Measurements from ENCODE around the gene SDCCAG8.

Gene SDCCAG8

DNA sequence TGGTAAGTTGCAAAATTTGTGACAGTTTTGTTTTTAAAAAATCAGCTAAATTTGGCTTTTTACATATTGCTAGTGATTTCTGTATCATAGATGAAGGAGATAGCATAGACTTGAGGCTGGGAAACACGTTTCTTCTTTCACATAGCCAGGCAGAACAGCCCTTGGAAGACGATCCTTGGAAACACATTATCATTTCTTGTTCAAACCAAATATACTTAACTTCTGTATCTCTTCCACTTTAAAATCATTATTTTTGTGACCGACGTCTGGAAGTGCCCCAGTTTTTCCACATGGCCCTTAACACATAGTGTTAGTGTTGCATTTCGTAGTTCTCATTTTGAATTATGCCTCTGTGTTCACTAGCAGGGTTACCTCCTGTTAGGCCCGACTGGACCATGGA lies 193.5 kb downstream of the SDCCAG8 start:
- Histone ChIP-seq H3K36me3 (ENCODE audit: insufficient read depth, low read length) (no peaks in the 10 kb centered on the region), H3K9ac (ENCODE audit: insufficient read length) (no peak overlapping the region), H3K4me3 (no peak overlapping the region), H3K9me3 (ENCODE audit: low read depth, low read length) (no peaks in the 10 kb centered on the region), H3K27ac (no peak overlapping the region)
- TF ChIP-seq FOXP2 (optimal IDR thresholded peaks at IDR 0.05; ENCODE audit: control extremely low read depth, extremely low read length, insufficient read depth) (no peak), POLR2AphosphoS5 (IDR thresholded peaks at IDR 0.05; ENCODE audit: borderline replicate concordance, low read depth, low read length) (no peak), EZH2 (IDR thresholded peaks at IDR 0.05) (no peak)
- DNase-seq (ENCODE audit: low read depth, low spot score) = no peak

- DNase-seq (ENCODE audit: low read depth, low spot score) = no peak
- no peaks in the 10 kb centered on the region for H3K9me3 ChIP-seq (ENCODE audit: low read depth, low read length)
- no peak overlapping the region for H3K4me3 ChIP-seq
- H3K27ac ChIP-seq = no peak overlapping the region
- H3K36me3 ChIP-seq (ENCODE audit: insufficient read depth, low read length) = no peaks in the 10 kb centered on the region
- no peak for TF ChIP-seq POLR2AphosphoS5 (IDR thresholded peaks at IDR 0.05; ENCODE audit: borderline replicate concordance, low read depth, low read length)
- TF ChIP-seq FOXP2 (optimal IDR thresholded peaks at IDR 0.05; ENCODE audit: control extremely low read depth, extremely low read length, insufficient read depth) = no peak
- TF ChIP-seq EZH2 (IDR thresholded peaks at IDR 0.05) = no peak
- no peak overlapping the region for H3K9ac ChIP-seq (ENCODE audit: insufficient read length)
Observed at GRCh38 chr1:243452092-243452491, 196.3 kb downstream of the SDCCAG8 start.

DNA sequence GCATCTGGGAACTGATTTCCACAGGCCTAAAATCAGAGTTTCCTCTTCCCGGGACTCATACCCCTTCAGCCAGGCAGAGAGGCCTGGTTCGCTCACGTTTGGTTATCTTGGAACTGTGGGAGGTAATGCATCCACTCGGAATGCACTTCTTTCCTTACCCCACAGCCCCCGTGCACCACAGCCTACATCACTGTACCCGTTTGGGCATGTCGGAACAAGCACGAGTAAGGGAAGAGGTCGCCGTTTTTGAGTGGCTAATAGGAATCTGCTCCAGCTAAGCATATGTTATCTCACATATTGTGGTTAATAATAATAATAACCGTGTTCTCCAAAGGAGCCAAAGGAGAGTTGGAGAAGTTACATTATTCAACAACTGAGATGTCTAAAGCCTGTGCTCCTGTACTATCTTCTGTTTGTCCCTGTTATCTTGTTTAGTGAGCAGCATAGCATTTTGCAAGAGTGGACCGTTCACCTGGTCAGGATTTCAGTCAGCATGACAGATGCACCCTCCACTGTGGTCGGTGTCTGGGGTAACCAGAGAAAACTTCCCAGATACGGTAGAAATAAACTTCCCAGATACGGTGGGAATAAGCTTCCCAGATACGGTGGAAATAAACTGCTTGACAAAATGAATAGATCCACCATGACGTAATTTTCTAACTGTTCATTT lies 198.6 kb downstream of the SDCCAG8 start:
- Histone ChIP-seq H3K9me3 (ENCODE audit: low read depth, low read length) (no peaks in the 10 kb centered on the region), H3K36me3 (ENCODE audit: insufficient read depth, low read length) (no peaks in the 10 kb centered on the region), H3K9ac (ENCODE audit: insufficient read length) (no peak overlapping the region), H3K4me3 (no peak overlapping the region), H3K27ac (no peak overlapping the region)
- TF ChIP-seq POLR2AphosphoS5 (IDR thresholded peaks at IDR 0.05; ENCODE audit: borderline replicate concordance, low read depth, low read length) (no peak), EZH2 (IDR thresholded peaks at IDR 0.05) (no peak), FOXP2 (optimal IDR thresholded peaks at IDR 0.05; ENCODE audit: control extremely low read depth, extremely low read length, insufficient read depth) (no peak)
- no peak for DNase-seq (ENCODE audit: low read depth, low spot score)

DNA sequence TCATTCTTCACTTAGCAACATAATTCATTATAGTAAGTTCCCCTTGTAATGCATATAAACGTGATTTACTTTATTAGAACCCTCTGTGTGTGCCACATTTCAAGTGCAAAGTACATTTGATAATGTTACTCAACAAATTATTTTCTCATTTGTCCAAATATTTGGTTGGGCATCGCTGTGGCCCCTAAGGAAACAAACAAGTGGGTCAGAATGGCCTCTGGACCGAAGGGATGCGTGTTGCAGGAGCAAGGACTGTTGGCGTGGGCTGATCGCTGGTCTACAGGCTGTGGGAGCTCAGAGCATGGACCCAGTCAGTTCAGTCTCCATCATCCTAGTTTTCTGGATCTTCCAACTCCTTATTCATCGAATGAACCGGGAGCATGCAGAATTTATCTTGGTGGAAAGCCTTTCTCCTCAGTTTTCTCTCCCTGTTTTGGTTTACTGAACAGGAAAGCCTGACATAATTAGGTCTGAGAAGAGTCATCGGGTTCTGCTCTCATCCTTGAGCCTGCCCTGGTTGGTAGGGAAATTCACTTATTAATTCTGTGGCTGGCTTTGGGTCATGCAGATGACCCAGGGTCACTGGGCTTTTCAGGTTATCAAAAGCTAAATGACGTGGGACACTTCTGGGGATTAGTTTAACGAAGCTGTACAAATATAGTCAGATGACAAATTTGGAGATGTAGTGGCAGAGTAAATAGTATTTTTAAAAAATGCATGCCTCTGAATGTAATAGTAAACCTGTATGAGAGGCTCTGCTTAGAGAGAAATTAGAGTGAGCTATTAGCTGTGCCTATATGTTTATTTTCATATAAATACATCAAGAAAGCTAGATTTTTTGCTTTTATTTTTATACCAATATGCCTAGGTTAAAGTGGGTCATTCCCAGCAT lies 200.2 kb downstream of the SDCCAG8 start:
- DNase-seq (ENCODE audit: low read depth, low spot score) = no peak
- TF ChIP-seq EZH2 (IDR thresholded peaks at IDR 0.05) = no peak
- TF ChIP-seq FOXP2 (optimal IDR thresholded peaks at IDR 0.05; ENCODE audit: control extremely low read depth, extremely low read length, insufficient read depth) = no peak
- no peaks in the 10 kb centered on the region for H3K36me3 ChIP-seq (ENCODE audit: insufficient read depth, low read length)
- H3K4me3 ChIP-seq = no peak overlapping the region
- H3K9ac ChIP-seq (ENCODE audit: insufficient read length) = no peak overlapping the region
- H3K9me3 ChIP-seq (ENCODE audit: low read depth, low read length) = no peaks in the 10 kb centered on the region
- H3K27ac ChIP-seq = no peak overlapping the region

- Histone ChIP-seq H3K9ac (ENCODE audit: insufficient read length) (no peak overlapping the region), H3K9me3 (ENCODE audit: low read depth, low read length) (no peaks in the 10 kb centered on the region), H3K36me3 (ENCODE audit: insufficient read depth, low read length) (no peaks in the 10 kb centered on the region), H3K4me3 (no peak overlapping the region), H3K27ac (no peak overlapping the region)
- no peak for TF ChIP-seq POLR2AphosphoS5 (IDR thresholded peaks at IDR 0.05; ENCODE audit: borderline replicate concordance, low read depth, low read length)
- TF ChIP-seq FOXP2 (optimal IDR thresholded peaks at IDR 0.05; ENCODE audit: control extremely low read depth, extremely low read length, insufficient read depth) = no peak
- TF ChIP-seq EZH2 (IDR thresholded peaks at IDR 0.05) = no peak
- DNase-seq (ENCODE audit: low read depth, low spot score) = no peak
Observed at GRCh38 chr1:243457363-243457982, 201.6 kb downstream of the SDCCAG8 start.

DNA sequence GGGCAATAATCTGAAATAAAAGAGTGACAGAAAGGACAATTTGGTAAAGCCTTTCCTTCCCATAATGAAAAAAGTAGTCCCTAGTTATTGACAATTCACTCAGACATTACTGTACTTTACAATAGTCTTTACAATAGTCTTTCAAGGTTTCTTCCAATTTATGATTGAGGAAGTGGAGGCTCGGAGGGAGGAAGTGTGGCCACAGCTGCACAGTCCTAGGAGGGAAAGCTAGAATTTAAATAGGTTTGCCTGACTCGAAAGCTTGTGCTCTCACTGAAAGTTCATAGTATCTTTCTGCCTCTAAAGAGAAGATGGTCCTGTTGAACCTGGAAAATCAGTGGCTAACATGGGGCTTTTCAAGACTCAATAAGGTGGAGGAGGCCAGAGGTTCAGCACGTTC lies 203.2 kb downstream of the SDCCAG8 start:
- DNase-seq (ENCODE audit: low read depth, low spot score) = no peak
- TF ChIP-seq EZH2 (IDR thresholded peaks at IDR 0.05) = no peak
- no peak for TF ChIP-seq POLR2AphosphoS5 (IDR thresholded peaks at IDR 0.05; ENCODE audit: borderline replicate concordance, low read depth, low read length)
- TF ChIP-seq FOXP2 (optimal IDR thresholded peaks at IDR 0.05; ENCODE audit: control extremely low read depth, extremely low read length, insufficient read depth) = no peak
- Histone ChIP-seq H3K27ac (no peak overlapping the region), H3K36me3 (ENCODE audit: insufficient read depth, low read length) (no peaks in the 10 kb centered on the region), H3K9ac (ENCODE audit: insufficient read length) (no peak overlapping the region), H3K9me3 (ENCODE audit: low read depth, low read length) (no peaks in the 10 kb centered on the region), H3K4me3 (no peak overlapping the region)

DNA sequence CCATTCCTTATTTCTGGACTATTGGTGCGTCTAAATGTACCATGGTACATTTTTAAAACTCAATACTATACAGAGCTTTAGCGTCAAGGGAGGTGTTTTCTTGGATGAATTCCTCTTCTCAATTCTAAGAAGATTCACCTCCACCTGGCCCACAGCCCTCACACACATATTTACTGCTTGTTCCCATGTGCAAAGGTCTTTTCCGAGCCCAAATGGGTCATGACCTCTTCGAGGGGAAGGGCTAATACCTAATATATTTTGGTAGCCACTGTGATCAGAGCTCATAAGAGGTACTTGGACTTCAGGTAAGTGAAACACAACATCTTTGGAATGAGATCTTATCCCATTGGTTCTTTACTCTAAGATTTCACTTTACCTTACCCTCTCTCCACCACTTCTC lies 205.9 kb downstream of the SDCCAG8 start:
- H3K36me3 ChIP-seq (ENCODE audit: insufficient read depth, low read length) = no peaks in the 10 kb centered on the region
- TF ChIP-seq FOXP2 (optimal IDR thresholded peaks at IDR 0.05; ENCODE audit: control extremely low read depth, extremely low read length, insufficient read depth) = no peak
- no peak for TF ChIP-seq POLR2AphosphoS5 (IDR thresholded peaks at IDR 0.05; ENCODE audit: borderline replicate concordance, low read depth, low read length)
- no peak for TF ChIP-seq EZH2 (IDR thresholded peaks at IDR 0.05)
- no peak for DNase-seq (ENCODE audit: low read depth, low spot score)

GRCh38 chr1:243462929-243463697 lies 207.3 kb downstream of the SDCCAG8 start:
- H3K4me3 ChIP-seq = no peak overlapping the region
- DNase-seq (ENCODE audit: low read depth, low spot score) = no peak
- H3K9me3 ChIP-seq (ENCODE audit: low read depth, low read length) = no peaks in the 10 kb centered on the region
- H3K36me3 ChIP-seq (ENCODE audit: insufficient read depth, low read length) = no peaks in the 10 kb centered on the region
- no peak overlapping the region for H3K9ac ChIP-seq (ENCODE audit: insufficient read length)
- no peak overlapping the region for H3K27ac ChIP-seq
- no peak for TF ChIP-seq FOXP2 (optimal IDR thresholded peaks at IDR 0.05; ENCODE audit: control extremely low read depth, extremely low read length, insufficient read depth)
- no peak for TF ChIP-seq EZH2 (IDR thresholded peaks at IDR 0.05)
- TF ChIP-seq POLR2AphosphoS5 (IDR thresholded peaks at IDR 0.05; ENCODE audit: borderline replicate concordance, low read depth, low read length) = no peak

More for the DNA sequence above, 205.9 kb downstream of the SDCCAG8 start:
- H3K9me3 ChIP-seq (ENCODE audit: low read depth, low read length) = no peaks in the 10 kb centered on the region
- H3K4me3 ChIP-seq = no peak overlapping the region
- H3K27ac ChIP-seq = no peak overlapping the region
- no peak overlapping the region for H3K9ac ChIP-seq (ENCODE audit: insufficient read length)

Data from SK-N-MC (cell line).